ENCODE data around the gene TMEM26. TPM values are rescaled to one million over a fixed set of nuclear protein-coding genes. Genes with fewer than 3 reads are reported as not detected.

TMEM26 gene
- total RNA-seq, 1 donor from 2014 or later, result 1.0 TPM

- H3K27me3 Mint-ChIP-seq (ENCODE audit: low read depth), result no peaks in the 10 kb centered on the region
- no peaks in the 10 kb centered on the region for H3K9me3 Mint-ChIP-seq (ENCODE audit: low read depth)
- H3K36me3 Mint-ChIP-seq (ENCODE audit: low read depth), result no peaks in the 10 kb centered on the region
- no peak overlapping the region for H3K27ac Mint-ChIP-seq (ENCODE audit: unreplicated experiment)
- H3K4me3 Mint-ChIP-seq (ENCODE audit: unreplicated experiment), result no peak overlapping the region
- DNase-seq (ENCODE audit: low spot score), result no peak
- peaks cover 38% of the 10 kb centered on the region for H3K4me1 Mint-ChIP-seq (ENCODE audit: low read depth)
- TF ChIP-seq CTCF (IDR thresholded peaks at IDR 0.05), result peak; percentile 38
These were observed 52.7 kb downstream of the TMEM26 start for GRCh38 chr10:61400524-61400923.

GRCh38 chr10:61399406-61399805, 53.8 kb downstream of the TMEM26 start:
- H3K36me3 Mint-ChIP-seq (ENCODE audit: low read depth), result no peaks in the 10 kb centered on the region
- H3K4me3 Mint-ChIP-seq (ENCODE audit: unreplicated experiment), result no peak overlapping the region
- DNase-seq (ENCODE audit: low spot score), result no peak
- H3K27ac Mint-ChIP-seq (ENCODE audit: unreplicated experiment), result peak overlapping the region; percentile 85
- TF ChIP-seq CTCF (IDR thresholded peaks at IDR 0.05), result no peak
- H3K4me1 Mint-ChIP-seq (ENCODE audit: low read depth), result peaks cover 31% of the 10 kb centered on the region
- H3K9me3 Mint-ChIP-seq (ENCODE audit: low read depth), result peaks cover 2% of the 10 kb centered on the region
- H3K27me3 Mint-ChIP-seq (ENCODE audit: low read depth), result peaks cover 5% of the 10 kb centered on the region

- Mint-ChIP-seq H3K9me3 (ENCODE audit: low read depth) (peaks cover 4% of the 10 kb centered on the region), H3K36me3 (ENCODE audit: low read depth) (no peaks in the 10 kb centered on the region), H3K4me1 (ENCODE audit: low read depth) (peaks cover 31% of the 10 kb centered on the region), H3K27ac (ENCODE audit: unreplicated experiment) (peak overlapping the region; percentile 85), H3K4me3 (ENCODE audit: unreplicated experiment) (no peak overlapping the region), H3K27me3 (ENCODE audit: low read depth) (peaks cover 7% of the 10 kb centered on the region)
- TF ChIP-seq CTCF (IDR thresholded peaks at IDR 0.05), result no peak
- DNase-seq (ENCODE audit: low spot score), result no peak
These were observed 54.6 kb downstream of the TMEM26 start for GRCh38 chr10:61398366-61399129.

GRCh38 chr10:61397175-61397986, 55.8 kb downstream of the TMEM26 start:
- H3K27ac Mint-ChIP-seq (ENCODE audit: unreplicated experiment), result peak overlapping the region; percentile 6
- peaks cover 31% of the 10 kb centered on the region for H3K4me1 Mint-ChIP-seq (ENCODE audit: low read depth)
- H3K36me3 Mint-ChIP-seq (ENCODE audit: low read depth), result no peaks in the 10 kb centered on the region
- TF ChIP-seq CTCF (IDR thresholded peaks at IDR 0.05), result no peak
- no peak overlapping the region for H3K4me3 Mint-ChIP-seq (ENCODE audit: unreplicated experiment)
- H3K27me3 Mint-ChIP-seq (ENCODE audit: low read depth), result peaks cover 7% of the 10 kb centered on the region
- no peak for DNase-seq (ENCODE audit: low spot score)
- peaks cover 4% of the 10 kb centered on the region for H3K9me3 Mint-ChIP-seq (ENCODE audit: low read depth)

GRCh38 chr10:61391281-61391680, 61.9 kb downstream of the TMEM26 start:
- DNase-seq (ENCODE audit: low spot score), result no peak
- no peak for TF ChIP-seq CTCF (IDR thresholded peaks at IDR 0.05)
- Mint-ChIP-seq H3K27ac (ENCODE audit: unreplicated experiment) (no peak overlapping the region), H3K4me1 (ENCODE audit: low read depth) (no peaks in the 10 kb centered on the region), H3K36me3 (ENCODE audit: low read depth) (no peaks in the 10 kb centered on the region), H3K4me3 (ENCODE audit: unreplicated experiment) (no peak overlapping the region), H3K9me3 (ENCODE audit: low read depth) (peaks cover 4% of the 10 kb centered on the region), H3K27me3 (ENCODE audit: low read depth) (peaks cover 18% of the 10 kb centered on the region)
